Measurements from ENCODE around the gene HGFAC. TPM values are rescaled to one million over a fixed set of nuclear protein-coding genes. Genes with fewer than 3 reads are reported as not detected.

The HGFAC gene
- total RNA-seq, 2 donors from 2014 or later = not detected

DNA sequence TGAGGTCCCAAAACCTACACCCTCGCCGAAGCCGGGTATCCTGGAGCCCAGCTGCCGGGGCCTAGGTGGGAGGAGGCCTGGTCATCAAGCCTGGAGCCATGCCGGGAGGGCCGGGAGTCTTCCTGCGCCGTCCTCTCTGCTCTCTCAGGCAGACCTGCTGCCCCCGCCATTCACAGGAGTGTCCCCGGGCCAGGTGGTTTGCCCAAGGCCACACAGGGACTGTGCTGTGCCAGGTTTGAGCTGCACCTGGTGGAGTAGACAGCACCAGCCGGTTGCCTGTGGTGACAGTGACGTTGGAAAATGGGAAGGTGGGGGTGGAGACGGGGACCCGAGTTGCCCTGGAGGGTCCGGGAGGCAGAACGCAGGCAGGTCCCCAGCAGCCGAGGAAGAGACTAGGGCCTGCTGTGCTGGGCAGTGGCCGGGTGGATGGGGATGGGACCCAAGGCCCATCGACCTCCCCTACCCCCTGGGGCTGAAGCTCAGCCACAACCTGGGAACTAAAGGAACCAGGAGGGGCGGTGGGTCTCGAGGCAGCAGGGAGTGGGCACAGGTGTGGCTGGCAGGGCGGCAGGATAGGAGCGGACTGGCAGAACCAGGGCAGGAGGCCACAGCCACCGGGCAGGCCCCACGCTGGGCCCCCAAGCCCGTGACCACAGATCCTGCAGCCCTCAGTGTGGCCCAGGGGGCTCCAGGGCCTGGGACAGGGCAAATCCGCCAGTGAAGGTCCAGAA, 30.8 kb downstream of the HGFAC start:
- H3K9me3 ChIP-seq = no peaks in the 10 kb centered on the region
- TF ChIP-seq, protein P1, sequence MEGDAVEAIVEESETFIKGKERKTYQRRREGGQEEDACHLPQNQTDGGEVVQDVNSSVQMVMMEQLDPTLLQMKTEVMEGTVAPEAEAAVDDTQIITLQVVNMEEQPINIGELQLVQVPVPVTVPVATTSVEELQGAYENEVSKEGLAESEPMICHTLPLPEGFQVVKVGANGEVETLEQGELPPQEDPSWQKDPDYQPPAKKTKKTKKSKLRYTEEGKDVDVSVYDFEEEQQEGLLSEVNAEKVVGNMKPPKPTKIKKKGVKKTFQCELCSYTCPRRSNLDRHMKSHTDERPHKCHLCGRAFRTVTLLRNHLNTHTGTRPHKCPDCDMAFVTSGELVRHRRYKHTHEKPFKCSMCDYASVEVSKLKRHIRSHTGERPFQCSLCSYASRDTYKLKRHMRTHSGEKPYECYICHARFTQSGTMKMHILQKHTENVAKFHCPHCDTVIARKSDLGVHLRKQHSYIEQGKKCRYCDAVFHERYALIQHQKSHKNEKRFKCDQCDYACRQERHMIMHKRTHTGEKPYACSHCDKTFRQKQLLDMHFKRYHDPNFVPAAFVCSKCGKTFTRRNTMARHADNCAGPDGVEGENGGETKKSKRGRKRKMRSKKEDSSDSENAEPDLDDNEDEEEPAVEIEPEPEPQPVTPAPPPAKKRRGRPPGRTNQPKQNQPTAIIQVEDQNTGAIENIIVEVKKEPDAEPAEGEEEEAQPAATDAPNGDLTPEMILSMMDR (IDR thresholded peaks at IDR 0.05) = no peak
- peak overlapping the region; percentile 29 to 77 for H3K27ac ChIP-seq
- peaks cover 0 to 34% of the 10 kb centered on the region in 2 donors for H3K4me1 ChIP-seq
- no peaks in the 10 kb centered on the region for H3K27me3 ChIP-seq
- H3K4me3 ChIP-seq = no peak overlapping the region
- peaks cover 14% of the 10 kb centered on the region for H3K36me3 ChIP-seq
- no peak for DNase-seq (ENCODE audit: low spot score)

DNA sequence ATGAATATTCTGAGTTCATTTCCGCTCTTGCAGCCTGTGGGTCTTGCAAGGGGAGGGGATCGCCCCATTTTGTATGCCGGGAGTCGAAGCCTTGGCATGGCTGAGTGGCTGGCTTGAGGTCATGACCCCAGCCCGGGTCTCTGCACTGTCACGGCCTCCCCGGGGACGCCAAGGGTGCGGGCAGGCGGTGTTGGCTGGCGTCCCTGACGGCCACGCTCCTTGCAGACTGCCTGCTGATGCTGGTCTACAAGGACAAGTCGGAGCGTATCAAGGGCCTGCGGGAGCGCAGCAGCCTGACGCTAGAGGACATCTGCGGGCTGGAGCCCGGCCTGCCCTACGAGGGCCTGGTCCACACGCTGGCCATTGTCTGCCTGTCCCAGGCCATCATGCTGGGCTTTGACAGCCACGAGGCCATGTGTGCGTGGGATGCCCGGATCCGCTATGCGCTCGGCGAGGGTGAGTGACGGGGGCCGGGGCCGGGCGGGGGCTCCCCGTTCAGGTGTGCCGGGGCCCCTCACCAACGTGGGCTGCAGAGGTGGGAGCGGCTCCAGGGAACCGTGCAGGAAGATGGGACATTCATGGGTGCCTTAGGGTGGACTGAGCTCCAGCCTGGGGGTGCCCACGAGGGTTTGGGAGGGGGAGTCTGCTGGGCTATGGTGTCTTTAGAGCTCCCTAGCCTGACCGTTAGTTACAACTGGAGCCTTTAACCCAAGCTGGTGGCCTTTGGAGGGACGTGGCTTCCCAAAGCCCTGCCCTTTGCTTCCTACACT, 31.6 kb downstream of the HGFAC start:
- no peaks in the 10 kb centered on the region for H3K9me3 ChIP-seq
- H3K4me3 ChIP-seq = no peak overlapping the region
- H3K27ac ChIP-seq = peak overlapping the region; percentile 29 to 77
- DNase-seq (ENCODE audit: low spot score) = no peak
- peaks cover 14% of the 10 kb centered on the region for H3K36me3 ChIP-seq
- peaks cover 0 to 29% of the 10 kb centered on the region in 2 donors for H3K4me1 ChIP-seq
- TF ChIP-seq, protein P1 (IDR thresholded peaks at IDR 0.05) = no peak
- H3K27me3 ChIP-seq = no peaks in the 10 kb centered on the region

DNA sequence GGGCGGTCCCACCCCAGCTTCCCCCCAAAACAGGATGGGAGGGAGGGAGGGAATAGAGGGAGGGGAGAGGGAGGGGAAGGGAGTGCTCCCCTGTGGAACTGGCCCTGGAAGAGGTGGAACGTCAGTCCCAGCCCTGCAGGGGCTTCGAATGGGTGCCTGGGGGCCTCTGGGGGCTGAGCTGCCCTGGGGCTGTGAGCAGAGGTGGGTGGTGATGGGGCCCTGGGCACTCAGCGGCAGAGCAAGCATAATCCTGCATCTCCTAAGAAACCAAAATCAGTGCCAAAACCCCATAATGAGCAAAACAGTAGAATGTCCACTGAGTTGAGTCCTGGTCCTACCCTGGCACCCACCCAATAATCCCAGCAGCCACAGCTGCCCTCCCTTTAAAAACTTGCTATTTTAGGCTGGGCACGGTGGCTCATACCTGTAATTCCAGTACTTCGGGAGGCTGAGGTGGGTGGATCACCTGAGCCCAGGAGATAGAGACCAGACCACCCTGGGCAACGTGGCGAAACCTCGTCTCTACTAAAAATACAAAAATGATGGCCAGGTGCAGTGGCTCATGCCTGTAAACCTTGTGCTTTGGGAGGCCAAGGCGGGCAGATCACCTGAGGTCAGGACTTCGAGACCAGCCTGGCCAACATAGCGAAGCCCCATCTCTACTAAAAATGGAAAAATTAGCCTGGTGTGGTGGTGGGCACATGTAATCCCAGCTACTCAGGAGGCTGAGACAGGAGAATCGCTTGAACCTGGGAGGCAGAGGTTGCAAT, 32.4 kb downstream of the HGFAC start:
- no peaks in the 10 kb centered on the region for H3K27me3 ChIP-seq
- no peak overlapping the region for H3K4me3 ChIP-seq
- H3K4me1 ChIP-seq = peaks cover 0 to 29% of the 10 kb centered on the region in 2 donors
- peak overlapping the region in 1 of 2 donors; percentile 77 for H3K27ac ChIP-seq
- TF ChIP-seq, protein P1 (IDR thresholded peaks at IDR 0.05) = no peak
- no peak for DNase-seq (ENCODE audit: low spot score)
- H3K36me3 ChIP-seq = peaks cover 14% of the 10 kb centered on the region
- H3K9me3 ChIP-seq = no peaks in the 10 kb centered on the region

DNA sequence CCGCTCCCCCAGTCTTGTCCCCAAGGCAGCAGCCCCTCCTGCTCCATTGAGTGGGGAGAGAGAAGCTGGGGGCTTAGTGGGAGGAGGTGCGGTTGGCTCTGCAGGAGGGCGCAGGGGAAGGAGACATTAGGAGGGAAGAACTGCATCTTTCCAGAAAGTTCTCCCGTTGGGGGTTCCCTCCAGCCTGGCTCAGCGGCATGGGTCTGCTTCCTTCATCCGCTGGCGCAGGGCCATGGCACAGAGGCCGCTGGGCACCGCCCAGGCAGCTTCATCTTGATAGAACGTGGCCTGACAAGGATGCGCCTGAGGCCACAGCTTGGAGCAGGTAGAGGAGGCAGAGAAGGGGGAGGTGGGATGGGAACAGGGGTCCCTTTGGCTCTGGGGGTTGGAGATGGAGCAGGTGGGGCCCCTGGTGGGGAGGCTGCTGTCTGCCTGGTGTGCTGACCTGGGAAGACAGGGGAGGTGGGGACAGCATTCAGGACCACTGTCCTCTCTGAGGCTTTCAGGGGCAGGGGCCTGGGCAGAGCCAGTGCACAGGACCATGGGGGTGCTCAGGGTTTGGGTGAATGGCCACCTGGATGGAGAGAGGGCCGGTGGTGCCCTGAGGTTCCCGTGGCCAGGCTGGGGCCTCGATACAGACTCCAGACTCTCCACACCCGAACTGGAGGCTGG, 33.4 kb downstream of the HGFAC start:
- Histone ChIP-seq H3K4me3 (no peak overlapping the region), H3K36me3 (peaks cover 14% of the 10 kb centered on the region), H3K27me3 (no peaks in the 10 kb centered on the region)

More for the DNA sequence above, 33.4 kb downstream of the HGFAC start:
- Histone ChIP-seq H3K27ac (peak overlapping the region in 1 of 2 donors; percentile 11), H3K9me3 (no peaks in the 10 kb centered on the region), H3K4me1 (peaks cover 0 to 26% of the 10 kb centered on the region in 2 donors)
- TF ChIP-seq, protein P1 (IDR thresholded peaks at IDR 0.05) = no peak
- no peak for DNase-seq (ENCODE audit: low spot score)
